Vagina (tissue), 2 donors: ENCODE measurements around the gene GRM7.

ENCODE experiments used
- CTCF ChIP-seq, 3 experiments: fragments of 450-650 bp in 2 of 3; fragments of 200-600 bp in 1 of 3; sonication (generic) in 1 of 3; IDR thresholded peaks; one replicate each; pipeline ENCODE4 v1.5.1; 2017 to 2019; ENCODE audit warnings: antibody characterized with exemption in 3 of 3, mild to moderate bottlenecking in 2 of 3, moderate library complexity in 2 of 3
- POLR2A ChIP-seq, 2 donors: fragments of 450-650 bp; IDR thresholded peaks; one replicate each; pipeline ENCODE4 v1.6.1; 2017; ENCODE audit warnings: antibody characterized with exemption in 2 of 2, mild to moderate bottlenecking in 2 of 2, moderate library complexity in 2 of 2

GRCh38 chr3:7195934-7196333 is 335.0 kb downstream of the GRM7 start:
- no peak for TF ChIP-seq CTCF (IDR thresholded peaks at IDR 0.05)
- no peak for TF ChIP-seq POLR2A (IDR thresholded peaks at IDR 0.05)
